Liver (tissue), 3 donors: ENCODE results near the gene PRIMA1.

Source experiments
- CTCF ChIP-seq: fragments of 150-350 bp; IDR thresholded peaks from 2 replicates; pipeline ENCODE4 v1.5.1; 2017; ENCODE audit warnings: improper control_type of control experiment, low read depth, low read length; ENCODE audit not compliant: missing input control
- JUND ChIP-seq, 2 donors: IDR thresholded peaks; 2 replicates each; pipeline ENCODE4 v1.6.1; 2016; ENCODE audit warnings: antibody characterized with exemption in 2 of 2
- REST ChIP-seq: IDR thresholded peaks from 2 replicates; pipeline ENCODE4 v1.6.1; 2016; ENCODE audit warnings: antibody characterized with exemption, mild to moderate bottlenecking
- RXRA ChIP-seq, 2 donors: IDR thresholded peaks; 2 replicates each; pipeline ENCODE4 v1.6.1; 2017 to 2018; ENCODE audit warnings: antibody characterized with exemption in 2 of 2, mild to moderate bottlenecking in 1 of 2
- TAF1 ChIP-seq: conservative IDR thresholded peaks from 2 replicates; pipeline ENCODE4 v1.6.1; 2016; ENCODE audit warnings: antibody characterized with exemption, mild to moderate bottlenecking
- donor health status: healthy.
- donor health status: healthy.

DNA sequence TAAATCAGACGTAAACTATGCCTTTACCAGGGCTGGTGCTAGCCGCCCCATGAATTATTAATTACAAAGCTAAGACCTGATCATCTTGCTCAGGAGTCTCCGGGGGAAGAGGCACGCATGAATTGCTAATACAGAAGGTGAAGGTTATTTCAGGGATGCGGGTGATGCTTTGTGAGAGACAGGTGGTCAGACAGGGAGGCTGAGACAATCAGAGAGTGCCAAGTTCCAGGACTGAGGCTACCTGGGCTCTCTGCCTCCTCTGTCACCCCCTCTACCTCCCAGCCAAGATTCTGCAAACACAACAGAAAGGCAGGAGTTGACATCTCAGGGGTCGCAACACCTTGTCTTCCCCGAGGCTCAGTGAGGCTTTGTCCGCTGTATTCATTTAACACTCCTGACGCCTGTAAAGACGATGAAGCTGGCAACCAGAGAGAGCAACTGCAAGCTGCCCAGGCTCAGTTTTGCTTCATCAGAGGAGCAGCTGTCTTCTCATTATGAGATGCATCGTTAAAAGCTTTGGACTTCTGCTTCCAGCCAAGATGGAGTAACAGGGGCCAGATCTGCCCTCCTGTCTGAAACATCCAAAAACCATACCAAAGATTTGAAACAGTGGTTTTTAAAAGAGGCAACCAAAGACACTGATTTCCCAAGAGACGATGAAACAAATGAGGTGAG, 46.6 kb downstream of the PRIMA1 start:
- TF ChIP-seq REST = no peak
- no peak for TF ChIP-seq JUND (IDR thresholded peaks at IDR 0.05)
- TF ChIP-seq CTCF = no peak
- TF ChIP-seq TAF1 = no peak
- TF ChIP-seq RXRA (IDR thresholded peaks at IDR 0.05) = no peak
